ENCODE data around the gene MIR17HG. TPM values are rescaled to one million over a fixed set of nuclear protein-coding genes. Genes with fewer than 3 reads are reported as not detected.
"Not testable (repeated sequence)": the region's sequence is repeated elsewhere in the genome, so short reads cannot be mapped to it uniquely, and the experiment has no call there.

The MIR17HG gene
- total RNA-seq, 1 donor from 2014 or later = 19.2 TPM

DNA sequence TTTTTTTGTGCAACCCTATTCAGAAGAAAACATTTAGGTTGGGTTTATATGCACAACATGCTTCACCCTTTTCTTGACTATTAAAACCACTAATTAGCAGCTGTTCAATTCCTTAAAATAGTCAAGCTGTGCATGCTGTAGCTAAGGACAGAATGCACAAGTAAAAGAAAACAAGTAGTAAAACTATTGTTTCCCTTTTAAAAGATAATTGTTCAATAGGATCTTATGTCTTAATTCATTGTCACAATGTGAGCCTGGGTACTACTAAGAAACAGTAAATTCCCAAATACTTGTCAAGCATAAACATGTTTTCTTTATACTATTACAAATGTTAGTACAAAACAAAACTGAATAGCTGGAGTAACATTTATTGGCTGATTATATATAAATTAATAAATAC, 32.6 kb upstream of the MIR17HG start:
- FAIRE-seq = no peak
- no peaks in the 10 kb centered on the region for H3K36me3 ChIP-seq (ENCODE audit: control insufficient read depth, insufficient read depth, low read length)
- no peak for DNase-seq (ENCODE audit: low read depth)
- TF ChIP-seq, protein P1, sequence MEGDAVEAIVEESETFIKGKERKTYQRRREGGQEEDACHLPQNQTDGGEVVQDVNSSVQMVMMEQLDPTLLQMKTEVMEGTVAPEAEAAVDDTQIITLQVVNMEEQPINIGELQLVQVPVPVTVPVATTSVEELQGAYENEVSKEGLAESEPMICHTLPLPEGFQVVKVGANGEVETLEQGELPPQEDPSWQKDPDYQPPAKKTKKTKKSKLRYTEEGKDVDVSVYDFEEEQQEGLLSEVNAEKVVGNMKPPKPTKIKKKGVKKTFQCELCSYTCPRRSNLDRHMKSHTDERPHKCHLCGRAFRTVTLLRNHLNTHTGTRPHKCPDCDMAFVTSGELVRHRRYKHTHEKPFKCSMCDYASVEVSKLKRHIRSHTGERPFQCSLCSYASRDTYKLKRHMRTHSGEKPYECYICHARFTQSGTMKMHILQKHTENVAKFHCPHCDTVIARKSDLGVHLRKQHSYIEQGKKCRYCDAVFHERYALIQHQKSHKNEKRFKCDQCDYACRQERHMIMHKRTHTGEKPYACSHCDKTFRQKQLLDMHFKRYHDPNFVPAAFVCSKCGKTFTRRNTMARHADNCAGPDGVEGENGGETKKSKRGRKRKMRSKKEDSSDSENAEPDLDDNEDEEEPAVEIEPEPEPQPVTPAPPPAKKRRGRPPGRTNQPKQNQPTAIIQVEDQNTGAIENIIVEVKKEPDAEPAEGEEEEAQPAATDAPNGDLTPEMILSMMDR (IDR thresholded peaks at IDR 0.05; ENCODE audit: insufficient read depth, low read length, severe bottlenecking) = no peak
- H3K4me3 ChIP-seq (ENCODE audit: low read depth, low read length) = no peak overlapping the region
- no peaks in the 10 kb centered on the region for H3K27me3 ChIP-seq (ENCODE audit: control insufficient read depth, insufficient read depth, low read length)

DNA sequence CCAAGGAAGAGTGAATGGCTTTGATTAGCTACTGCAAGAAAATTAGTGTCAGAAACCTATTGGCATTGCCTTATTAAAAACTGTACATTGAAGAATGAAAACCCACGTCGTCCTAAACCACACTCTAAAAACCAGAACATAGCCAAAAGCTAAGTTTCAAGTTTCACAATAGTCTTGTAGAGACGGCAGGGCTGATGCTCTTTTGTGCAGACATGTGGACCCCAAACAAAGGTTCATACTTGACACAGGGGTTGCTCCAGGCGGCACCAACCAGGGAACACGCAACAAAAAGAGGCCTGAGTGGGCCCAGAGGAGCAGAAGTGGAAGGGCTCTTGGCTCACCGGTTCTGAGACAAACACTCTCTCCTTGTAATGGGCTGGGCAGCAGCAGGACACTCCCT, 28.6 kb upstream of the MIR17HG start:
- TF ChIP-seq, protein P1 (IDR thresholded peaks at IDR 0.05; ENCODE audit: insufficient read depth, low read length, severe bottlenecking) = no peak
- H3K36me3 ChIP-seq (ENCODE audit: control insufficient read depth, insufficient read depth, low read length) = no peaks in the 10 kb centered on the region
- no peak for FAIRE-seq
- H3K4me3 ChIP-seq (ENCODE audit: low read depth, low read length) = no peak overlapping the region
- H3K27me3 ChIP-seq (ENCODE audit: control insufficient read depth, insufficient read depth, low read length) = no peaks in the 10 kb centered on the region
- no peak for DNase-seq (ENCODE audit: low read depth)

DNA sequence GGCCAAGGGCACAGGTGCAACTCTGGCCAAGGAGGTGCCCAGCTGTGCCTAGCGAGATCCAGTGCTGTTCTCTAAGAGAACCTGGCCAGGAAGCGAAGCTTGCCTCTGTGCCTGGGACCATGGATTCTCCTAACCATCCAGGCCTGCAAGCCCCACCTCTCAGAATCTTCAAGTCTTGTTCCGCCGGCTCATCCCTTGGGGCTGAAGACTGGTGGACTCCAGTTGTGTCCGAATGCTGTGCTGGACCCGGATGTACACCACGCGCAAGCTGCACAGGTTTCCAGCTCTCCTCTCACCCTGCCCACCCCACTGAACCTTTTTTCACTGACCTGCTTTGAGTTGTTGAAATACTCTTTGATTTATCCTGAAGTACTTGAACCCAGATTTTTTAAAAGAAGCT, 27.5 kb upstream of the MIR17HG start:
- H3K36me3 ChIP-seq (ENCODE audit: control insufficient read depth, insufficient read depth, low read length) = no peaks in the 10 kb centered on the region
- FAIRE-seq (no peak), DNase-seq (ENCODE audit: low read depth) (no peak)
- no peaks in the 10 kb centered on the region for H3K27me3 ChIP-seq (ENCODE audit: control insufficient read depth, insufficient read depth, low read length)
- H3K4me3 ChIP-seq (ENCODE audit: low read depth, low read length) = no peak overlapping the region
- TF ChIP-seq, protein P1 (IDR thresholded peaks at IDR 0.05; ENCODE audit: insufficient read depth, low read length, severe bottlenecking) = no peak

DNA sequence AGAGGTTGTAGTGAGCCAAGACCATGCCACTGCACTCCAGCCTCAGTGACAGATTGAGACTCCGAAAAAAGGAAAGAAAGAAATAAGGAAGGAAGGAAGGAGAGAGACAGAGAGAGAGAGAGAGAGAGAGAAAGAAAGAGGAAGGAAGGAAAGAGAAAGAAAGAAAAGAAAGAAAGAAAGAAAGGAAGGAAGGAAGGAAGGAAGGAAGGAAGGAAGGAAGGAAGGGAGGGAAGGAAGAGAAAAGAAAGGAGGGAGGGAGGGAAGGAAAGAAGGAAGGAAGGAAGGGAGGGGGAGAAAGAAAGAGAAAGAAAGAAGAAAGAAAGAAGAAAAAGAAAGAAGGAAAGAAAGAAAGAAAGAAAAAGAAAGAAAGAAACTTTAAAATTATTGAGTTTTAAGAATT, 26.5 kb upstream of the MIR17HG start:
- H3K36me3 ChIP-seq (ENCODE audit: control insufficient read depth, insufficient read depth, low read length); H3K4me3 ChIP-seq (ENCODE audit: low read depth, low read length); DNase-seq (ENCODE audit: low read depth); H3K27me3 ChIP-seq (ENCODE audit: control insufficient read depth, insufficient read depth, low read length); FAIRE-seq: not testable (repeated sequence)

DNA sequence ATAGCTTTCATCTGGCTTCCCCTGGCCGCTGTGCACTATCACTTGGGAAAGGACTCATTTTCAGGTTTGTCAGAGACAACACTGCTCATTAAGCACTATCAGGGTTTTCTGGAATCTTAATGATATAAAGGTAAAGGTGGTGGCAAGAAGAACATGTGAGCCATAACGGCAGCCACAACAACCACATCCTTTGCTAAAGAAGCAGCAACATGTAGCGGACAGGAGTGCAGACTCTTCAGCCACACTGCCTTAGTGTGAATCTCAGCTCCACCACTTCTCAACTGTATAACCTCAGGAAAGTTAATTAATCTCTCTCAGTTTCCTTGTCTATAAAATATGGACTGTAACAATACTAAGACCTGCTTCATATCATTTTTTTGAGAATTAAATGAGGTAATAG, 24.1 kb upstream of the MIR17HG start:
- TF ChIP-seq, protein P1 (IDR thresholded peaks at IDR 0.05; ENCODE audit: insufficient read depth, low read length, severe bottlenecking) = no peak
- no peak overlapping the region for H3K4me3 ChIP-seq (ENCODE audit: low read depth, low read length)
- no peak for DNase-seq (ENCODE audit: low read depth)
- H3K36me3 ChIP-seq (ENCODE audit: control insufficient read depth, insufficient read depth, low read length) = no peaks in the 10 kb centered on the region
- FAIRE-seq = no peak
- H3K27me3 ChIP-seq (ENCODE audit: control insufficient read depth, insufficient read depth, low read length) = no peaks in the 10 kb centered on the region

DNA sequence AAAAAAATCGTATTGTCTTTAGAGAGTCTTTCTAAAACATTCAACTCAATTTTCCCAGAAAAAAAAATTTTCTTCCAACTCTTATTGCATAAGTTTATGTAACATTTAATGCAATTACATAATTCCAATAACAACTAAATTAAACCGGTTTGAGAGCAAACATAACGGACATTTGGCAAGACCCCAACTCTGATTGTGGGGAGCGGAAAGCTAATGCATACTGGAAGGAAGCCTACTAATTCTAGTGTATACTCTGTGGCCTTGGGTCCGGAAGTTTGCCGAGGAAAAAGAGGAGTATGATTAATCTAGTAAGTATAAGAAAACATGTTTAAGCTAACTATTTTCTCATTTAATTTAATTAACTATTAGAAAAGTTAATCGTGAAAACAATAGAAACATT, 21.3 kb upstream of the MIR17HG start:
- FAIRE-seq (no peak), DNase-seq (ENCODE audit: low read depth) (no peak)
- H3K4me3 ChIP-seq (ENCODE audit: low read depth, low read length) = no peak overlapping the region
- TF ChIP-seq, protein P1 (IDR thresholded peaks at IDR 0.05; ENCODE audit: insufficient read depth, low read length, severe bottlenecking) = no peak
- H3K27me3 ChIP-seq (ENCODE audit: control insufficient read depth, insufficient read depth, low read length) = no peaks in the 10 kb centered on the region
- no peaks in the 10 kb centered on the region for H3K36me3 ChIP-seq (ENCODE audit: control insufficient read depth, insufficient read depth, low read length)
